Measurements from ENCODE around the gene CTSZ. TPM values are rescaled to one million over a fixed set of nuclear protein-coding genes. Genes with fewer than 3 reads are reported as not detected.

Gene CTSZ
- total and polyA plus RNA-seq, 2 donors from 2014 or later, result 200 to 234 TPM

GRCh38 chr20:58981628-58982364 lies 25.3 kb downstream of the CTSZ start:
- intact Hi-C loops (cut with DNase I), result no loop called here
- DNase-seq (peak in 3 of 5 donors; percentile 59 to 71 (median 59)), FAIRE-seq (no peak)
- Histone ChIP-seq H3K36me3 (ENCODE audit: control insufficient read depth in 2 of 3, insufficient read depth in 3 of 3, low read length in 3 of 3) (peaks cover 0 to 5% (median 0%) of the 10 kb centered on the region in 3 donors), H3K27me3 (ENCODE audit: control insufficient read depth, insufficient read depth, low read length) (no peaks in the 10 kb centered on the region), H3K4me3 (ENCODE audit: low read length in 3 of 3) (peak overlapping the region; percentile 78 to 96 (median 95)), H3K9ac (ENCODE audit: low read length in 3 of 3) (peak overlapping the region; percentile 70 to 87 (median 73)), H3K4me1 (ENCODE audit: control insufficient read depth in 2 of 3, insufficient read depth in 2 of 3, low read depth in 1 of 3, low read length in 3 of 3) (peaks cover 4 to 21% (median 5%) of the 10 kb centered on the region in 3 donors), H3K27ac (ENCODE audit: low read depth in 2 of 2, low read length in 2 of 2) (no peak overlapping the region), H3K9me3 (ENCODE audit: control insufficient read depth in 2 of 3, insufficient read depth in 1 of 3, low read length in 3 of 3) (no peaks in the 10 kb centered on the region)
- TF ChIP-seq CTCF (IDR thresholded peaks at IDR 0.05; ENCODE audit: borderline replicate concordance, extremely low read depth, insufficient read depth), result no peak

GRCh38 chr20:58980711-58981627 lies 26.1 kb downstream of the CTSZ start, which contains the start of gene NELFCD:
Gene NELFCD, plus strand, starts transcription at chr20:58981256. Its CDS starts 54 bp downstream, at chr20:58981310.
- Histone ChIP-seq H3K27ac (ENCODE audit: low read depth in 2 of 2, low read length in 2 of 2) (peak within 1 kb of the TSS in 1 of 2 donors; percentile 79), H3K4me3 (ENCODE audit: low read length in 3 of 3) (peak within 1 kb of the TSS; percentile 78 to 96 (median 95)), H3K36me3 (ENCODE audit: control insufficient read depth in 2 of 3, insufficient read depth in 3 of 3, low read length in 3 of 3) (no peaks in the 10 kb centered on the region), H3K9ac (ENCODE audit: low read length in 3 of 3) (peak within 1 kb of the TSS; percentile 70 to 87 (median 73)), H3K9me3 (ENCODE audit: control insufficient read depth in 2 of 3, insufficient read depth in 1 of 3, low read length in 3 of 3) (peaks cover 0 to 5% (median 0%) of the 10 kb centered on the region in 3 donors), H3K27me3 (ENCODE audit: control insufficient read depth, insufficient read depth, low read length) (no peaks in the 10 kb centered on the region), H3K4me1 (ENCODE audit: control insufficient read depth in 2 of 3, insufficient read depth in 2 of 3, low read depth in 1 of 3, low read length in 3 of 3) (peaks cover 4 to 21% (median 5%) of the 10 kb centered on the region in 3 donors)
- intact Hi-C loops (cut with DNase I), result no loop called here
- no peak for TF ChIP-seq CTCF (IDR thresholded peaks at IDR 0.05; ENCODE audit: borderline replicate concordance, extremely low read depth, insufficient read depth)
- FAIRE-seq, result no peak
- DNase-seq, result peak; percentile 90 to 96 (median 94)

- no peak for DNase-seq
- TF ChIP-seq CTCF (IDR thresholded peaks at IDR 0.05; ENCODE audit: borderline replicate concordance, extremely low read depth, insufficient read depth), result no peak
- no peak for FAIRE-seq
- no peaks in the 10 kb centered on the region for H3K27me3 ChIP-seq (ENCODE audit: control insufficient read depth, insufficient read depth, low read length)
- H3K36me3 ChIP-seq (ENCODE audit: control insufficient read depth in 2 of 3, insufficient read depth in 3 of 3, low read length in 3 of 3), result no peaks in the 10 kb centered on the region
- no peak overlapping the region for H3K27ac ChIP-seq (ENCODE audit: low read depth in 2 of 2, low read length in 2 of 2)
- peaks cover 4 to 7% (median 5%) of the 10 kb centered on the region in 3 donors for H3K4me1 ChIP-seq (ENCODE audit: control insufficient read depth in 2 of 3, insufficient read depth in 2 of 3, low read depth in 1 of 3, low read length in 3 of 3)
- peaks cover 0 to 7% (median 0%) of the 10 kb centered on the region in 3 donors for H3K9me3 ChIP-seq (ENCODE audit: control insufficient read depth in 2 of 3, insufficient read depth in 1 of 3, low read length in 3 of 3)
- intact Hi-C loops (cut with DNase I), result no loop called here
- H3K4me3 ChIP-seq (ENCODE audit: low read length in 3 of 3), result no peak overlapping the region
- no peak overlapping the region for H3K9ac ChIP-seq (ENCODE audit: low read length in 3 of 3)
These were observed 28.5 kb downstream of the CTSZ start for GRCh38 chr20:58978351-58979190.
